SK-N-SH (cell line): Measurements from ENCODE around the gene RABL6. TPM values are rescaled to one million over a fixed set of nuclear protein-coding genes. Genes with fewer than 3 reads are reported as not detected.
A peak's percentile ranks its signal among the peaks of the same experiment; 100 is the strongest.
"Not testable (repeated sequence)": the region's sequence is repeated elsewhere in the genome, so short reads cannot be mapped to it uniquely, and the experiment has no call there.

Experiments used
- CTCF ChIA-PET: fragments of 300-600, 350-600 bp; formaldehyde crosslinking; extraction: SDS; loops from one replicate; lab custom pipeline; 2021; lab: Yijun Ruan, JAX
- POLR2A ChIA-PET: fragments of 350-600 bp; sonication (Branson Sonifier 250); formaldehyde crosslinking; extraction: SDS; loops from one replicate; lab custom pipeline; 2020; ENCODE audit warnings: antibody characterized with exemption, inconsistent platforms; lab: Yijun Ruan, JAX
- DNase-seq: peaks from one replicate; pipeline ENCODE4 v3.0.0; 2012
- H2AFZ ChIP-seq: fragments of 200-600 bp; sonication (generic); 2 replicates; pipeline ENCODE4 v1.8.1; 2016; ENCODE audit warnings: antibody characterized with exemption, mild to moderate bottlenecking, low read depth
- H3F3A ChIP-seq: fragments of 200-600 bp; sonication (generic); replicated peaks from 2 replicates; pipeline ENCODE3; 2016; ENCODE audit warnings: antibody characterized with exemption, mild to moderate bottlenecking; ENCODE audit not compliant: insufficient read depth
- H3K27ac ChIP-seq, 2 experiments: fragments of 200-500 bp in 1 of 2; fragments of 200-600 bp in 1 of 2; sonication (Bioruptor generic) in 1 of 2; sonication (generic), shearing (Covaris generic) in 1 of 2; 2 replicates each; pipeline versions ENCODE4 v1.5.1 to v1.6.1; 2014 to 2016; ENCODE audit warnings: low read depth in 2 of 2, inconsistent platforms in 1 of 2, low read length in 1 of 2, mild to moderate bottlenecking in 1 of 2, mixed read lengths in 1 of 2
- H3K27me3 ChIP-seq: fragments of 200-600 bp; sonication (generic), shearing (Covaris generic); 2 replicates; pipeline ENCODE4 v1.6.1; 2016; ENCODE audit warnings: mixed run types; ENCODE audit not compliant: insufficient read depth
- H3K36me3 ChIP-seq, 2 experiments: fragments of 200-500 bp in 1 of 2; fragments of 200-600 bp in 1 of 2; sonication (Bioruptor generic) in 1 of 2; sonication (generic) in 1 of 2; replicated peaks in 1 of 2; 2 replicates each; pipeline versions ENCODE3 to v1.5.1; 2014 to 2016; ENCODE audit warnings: low read length in 1 of 2, mild to moderate bottlenecking in 1 of 2; ENCODE audit not compliant: insufficient read depth in 2 of 2, control insufficient read depth in 1 of 2
- H3K4me1 ChIP-seq, 2 experiments: fragments of 200-500 bp in 1 of 2; fragments of 200-600 bp in 1 of 2; sonication (Bioruptor generic) in 1 of 2; sonication (generic), shearing (Covaris generic) in 1 of 2; 2 replicates each; pipeline versions ENCODE4 v1.5.1 to v1.6.1; 2014 to 2016; ENCODE audit warnings: low read depth in 1 of 2, low read length in 1 of 2, mixed run types in 1 of 2; ENCODE audit not compliant: insufficient read depth in 2 of 2, control insufficient read depth in 1 of 2
- H3K4me2 ChIP-seq: fragments of 200-600 bp; sonication (generic), shearing (Covaris generic); 2 replicates; pipeline ENCODE4 v1.6.1; 2017; ENCODE audit warnings: mixed run types
- H3K4me3 ChIP-seq, 2 experiments: fragments of 200-500 bp in 1 of 2; fragments of 200-600 bp in 1 of 2; sonication (Bioruptor generic) in 1 of 2; sonication (generic), shearing (Covaris generic) in 1 of 2; 2 replicates each; pipeline versions ENCODE4 v1.5.1 to v1.8.1; 2014 to 2016; ENCODE audit warnings: low read depth in 2 of 2, inconsistent platforms in 1 of 2, low read length in 1 of 2, mild to moderate bottlenecking in 1 of 2, mixed read lengths in 1 of 2, moderate library complexity in 1 of 2
- H3K79me2 ChIP-seq: fragments of 200-600 bp; sonication (generic); 2 replicates; pipeline ENCODE4 v1.8.1; 2017; ENCODE audit warnings: mild to moderate bottlenecking; ENCODE audit not compliant: insufficient read depth
- H3K9ac ChIP-seq: fragments of 200-600 bp; sonication (generic); 2 replicates; pipeline ENCODE4 v1.6.1; 2017; ENCODE audit warnings: mixed run types
- H3K9me2 ChIP-seq: fragments of 200-600 bp; sonication (generic); 2 replicates; pipeline ENCODE4 v1.6.1; 2017; ENCODE audit warnings: mixed run types
- H3K9me3 ChIP-seq: fragments of 200-600 bp; sonication (generic); 2 replicates; pipeline ENCODE4 v1.6.1; 2017; ENCODE audit warnings: mixed run types, mild to moderate bottlenecking, moderate library complexity
- H4K20me1 ChIP-seq: fragments of 200-600 bp; sonication (generic); 2 replicates; pipeline ENCODE4 v1.6.1; 2017; ENCODE audit warnings: mild to moderate bottlenecking, mixed run types; ENCODE audit not compliant: insufficient read depth
- ELF1 ChIP-seq: IDR thresholded peaks from 2 replicates; pipeline ENCODE4 v1.4.0; 2012
- EP300 ChIP-seq, 2 experiments: IDR thresholded peaks; 2 replicates each; pipeline versions ENCODE4 v1.4.0 to v1.6.1; 2012; ENCODE audit warnings: borderline replicate concordance in 1 of 2, low read depth in 1 of 2, low read length in 1 of 2
- EZH2phosphoT487 ChIP-seq: fragments of 200-600 bp; sonication (generic); IDR thresholded peaks from 2 replicates; pipeline ENCODE4 v1.6.1; 2017; ENCODE audit warnings: low read depth, mixed run types, mild to moderate bottlenecking, antibody characterized with exemption, moderate library complexity, borderline replicate concordance
- FOXJ3 ChIP-seq: sonication (generic); formaldehyde crosslinking; IDR thresholded peaks from 2 replicates; pipeline ENCODE4 v1.5.1; 2020; ENCODE audit warnings: mild to moderate bottlenecking, missing genetic modification reagents
- FOXM1 ChIP-seq: IDR thresholded peaks from 2 replicates; pipeline ENCODE4 v1.4.0; 2012; ENCODE audit warnings: low read depth, mild to moderate bottlenecking
- MAX ChIP-seq: IDR thresholded peaks from 2 replicates; pipeline ENCODE4 v1.4.0; 2012; ENCODE audit warnings: low read depth
- MXI1 ChIP-seq: IDR thresholded peaks from 2 replicates; pipeline ENCODE4 v1.6.1; 2012; ENCODE audit warnings: mild to moderate bottlenecking, low read depth, low read length, improper control_type of control experiment
- NFIC ChIP-seq: IDR thresholded peaks from 2 replicates; pipeline ENCODE4 v1.4.0; 2012; ENCODE audit warnings: borderline replicate concordance
- RAD21 ChIP-seq: IDR thresholded peaks from 2 replicates; pipeline ENCODE4 v1.6.1; 2012; ENCODE audit warnings: mild to moderate bottlenecking, low read length
- SIN3A ChIP-seq: IDR thresholded peaks from 2 replicates; pipeline ENCODE4 v1.6.1; 2012; ENCODE audit warnings: low read depth, mild to moderate bottlenecking, low read length, moderate library complexity, borderline replicate concordance
- SMC3 ChIP-seq: IDR thresholded peaks from 2 replicates; pipeline ENCODE4 v1.6.1; 2012; ENCODE audit warnings: low read depth, low read length, improper control_type of control experiment
- YY1 ChIP-seq: IDR thresholded peaks from 2 replicates; pipeline ENCODE4 v1.4.0; 2012; ENCODE audit warnings: low read depth, mild to moderate bottlenecking
- WGBS: methylation state at CpG from one replicate; pipeline ENCODE4 v1.1.6; 2017; ENCODE audit warnings: low lambda C conversion rate; 5-methylcytosine and 5-hydroxymethylcytosine counted together
- polyA plus RNA-seq, 3 experiments: library from polyadenylated mRNA; depleted of rRNA; stranded (reverse); fragments of >200 nt; gene quantifications; 2 replicates each; pipeline ENCODE4 v1.2.3, GENCODE V29; 2012
- TF ChIP-seq, protein P1 (sequence below): IDR thresholded peaks from 2 replicates; pipeline ENCODE4 v1.4.0; 2012; ENCODE audit warnings: low read depth, borderline replicate concordance
- TF ChIP-seq, protein P2 (sequence below): fragments of 150-350 bp; IDR thresholded peaks from 2 replicates; pipeline ENCODE4 v1.6.1; 2016; ENCODE audit warnings: mild to moderate bottlenecking, low read depth, low read length
- TF ChIP-seq, protein P3 (sequence below): IDR thresholded peaks from 2 replicates; pipeline ENCODE4 v1.4.0; 2012; ENCODE audit warnings: low read depth, borderline replicate concordance

The RABL6 gene
- polyA plus RNA-seq, 1 of the 3 experiments (the other 2 are of a cell fraction) = 43.6 TPM

- CTCF ChIA-PET = interaction anchor here (1.0 to 3.7 kb wide), 7 partner anchors 8 to 94 kb away, joined by 3 to 22 read pairs (median 6); partner anchors contain the start of gene LCN8
- POLR2A ChIA-PET = interaction anchor here (1.0 kb wide), 1 partner anchor 38 kb away, joined by 3 read pairs; no protein-coding TSS in a partner anchor
Measured at GRCh38 chr9:136765745-136766409, 41.9 kb upstream of the RABL6 start.

GRCh38 chr9:136766410-136767120 is 41.2 kb upstream of the RABL6 start:
- not testable (repeated sequence) for DNase-seq, H3K4me3 ChIP-seq, H3K79me2 ChIP-seq, H3K9ac ChIP-seq, H3K27me3 ChIP-seq, H4K20me1 ChIP-seq, H2AFZ ChIP-seq, H3K4me1 ChIP-seq, H3K9me2 ChIP-seq, H3K36me3 ChIP-seq, H3K4me2 ChIP-seq, H3F3A ChIP-seq, H3K9me3 ChIP-seq, H3K27ac ChIP-seq
- CTCF ChIA-PET = interaction anchor here (0.7 to 3.7 kb wide), 14 partner anchors 9 to 263 kb away, joined by 3 to 22 read pairs (median 4); partner anchors contain the start of genes ABCA2 and LCN8
- 48% methylated on average over 16 of the region's 18 CpGs for WGBS
- POLR2A ChIA-PET = interaction anchor here (1.0 kb wide), 1 partner anchor 38 kb away, joined by 3 read pairs; no protein-coding TSS in a partner anchor

More at GRCh38 chr9:136765745-136766409, 41.9 kb upstream of the RABL6 start:
- H2AFZ ChIP-seq, H4K20me1 ChIP-seq, H3K27ac ChIP-seq, H3K79me2 ChIP-seq, DNase-seq, H3K4me1 ChIP-seq, H3K4me3 ChIP-seq, H3F3A ChIP-seq, H3K9ac ChIP-seq, H3K9me3 ChIP-seq, H3K4me2 ChIP-seq, H3K27me3 ChIP-seq, H3K36me3 ChIP-seq, H3K9me2 ChIP-seq: not testable (repeated sequence)
- WGBS = 79% methylated on average over 14 of the region's 14 CpGs

- Histone ChIP-seq H4K20me1 (no peaks in the 10 kb centered on the region), H3K4me2 (no peak overlapping the region), H3F3A (peaks cover 2% of the 10 kb centered on the region), H3K79me2 (no peaks in the 10 kb centered on the region), H3K4me1 (peaks cover 0 to 3% of the 10 kb centered on the region in 2 experiments; a peak in 1 of 4 replicates), H3K9me2 (no peaks in the 10 kb centered on the region), H3K27ac (no peak overlapping the region; a peak in 1 of 4 replicates), H3K4me3 (peak overlapping the region in 1 of 2 experiments; percentile 25; a peak in 1 of 4 replicates), H3K27me3 (no peaks in the 10 kb centered on the region; the same call in 1 of the 2 replicates), H3K9ac (no peak overlapping the region), H2AFZ (no peak overlapping the region), H3K36me3 (no peaks in the 10 kb centered on the region), H3K9me3 (no peaks in the 10 kb centered on the region)
- POLR2A ChIA-PET = no interaction called here
- CTCF ChIA-PET = interaction anchor here (0.6 to 3.7 kb wide), 26 partner anchors 9 to 311 kb away, joined by 3 to 24 read pairs (median 4); partner anchors contain the start of genes LCN8 and TMEM141
- 6% methylated on average over 13 of the region's 16 CpGs for WGBS
- peak; percentile 96 for DNase-seq
- TF ChIP-seq SMC3 = 0 out of 2 replicates have a peak, but pooled peaks have one; percentile 13
- no peak for TF ChIP-seq FOXJ3
- TF ChIP-seq, protein P1, sequence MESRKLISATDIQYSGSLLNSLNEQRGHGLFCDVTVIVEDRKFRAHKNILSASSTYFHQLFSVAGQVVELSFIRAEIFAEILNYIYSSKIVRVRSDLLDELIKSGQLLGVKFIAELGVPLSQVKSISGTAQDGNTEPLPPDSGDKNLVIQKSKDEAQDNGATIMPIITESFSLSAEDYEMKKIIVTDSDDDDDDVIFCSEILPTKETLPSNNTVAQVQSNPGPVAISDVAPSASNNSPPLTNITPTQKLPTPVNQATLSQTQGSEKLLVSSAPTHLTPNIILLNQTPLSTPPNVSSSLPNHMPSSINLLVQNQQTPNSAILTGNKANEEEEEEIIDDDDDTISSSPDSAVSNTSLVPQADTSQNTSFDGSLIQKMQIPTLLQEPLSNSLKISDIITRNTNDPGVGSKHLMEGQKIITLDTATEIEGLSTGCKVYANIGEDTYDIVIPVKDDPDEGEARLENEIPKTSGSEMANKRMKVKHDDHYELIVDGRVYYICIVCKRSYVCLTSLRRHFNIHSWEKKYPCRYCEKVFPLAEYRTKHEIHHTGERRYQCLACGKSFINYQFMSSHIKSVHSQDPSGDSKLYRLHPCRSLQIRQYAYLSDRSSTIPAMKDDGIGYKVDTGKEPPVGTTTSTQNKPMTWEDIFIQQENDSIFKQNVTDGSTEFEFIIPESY = no peak
- TF ChIP-seq MAX = no peak
- no peak for TF ChIP-seq MXI1
- TF ChIP-seq, protein P2, sequence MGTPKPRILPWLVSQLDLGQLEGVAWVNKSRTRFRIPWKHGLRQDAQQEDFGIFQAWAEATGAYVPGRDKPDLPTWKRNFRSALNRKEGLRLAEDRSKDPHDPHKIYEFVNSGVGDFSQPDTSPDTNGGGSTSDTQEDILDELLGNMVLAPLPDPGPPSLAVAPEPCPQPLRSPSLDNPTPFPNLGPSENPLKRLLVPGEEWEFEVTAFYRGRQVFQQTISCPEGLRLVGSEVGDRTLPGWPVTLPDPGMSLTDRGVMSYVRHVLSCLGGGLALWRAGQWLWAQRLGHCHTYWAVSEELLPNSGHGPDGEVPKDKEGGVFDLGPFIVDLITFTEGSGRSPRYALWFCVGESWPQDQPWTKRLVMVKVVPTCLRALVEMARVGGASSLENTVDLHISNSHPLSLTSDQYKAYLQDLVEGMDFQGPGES = no peak
- TF ChIP-seq, protein P3, sequence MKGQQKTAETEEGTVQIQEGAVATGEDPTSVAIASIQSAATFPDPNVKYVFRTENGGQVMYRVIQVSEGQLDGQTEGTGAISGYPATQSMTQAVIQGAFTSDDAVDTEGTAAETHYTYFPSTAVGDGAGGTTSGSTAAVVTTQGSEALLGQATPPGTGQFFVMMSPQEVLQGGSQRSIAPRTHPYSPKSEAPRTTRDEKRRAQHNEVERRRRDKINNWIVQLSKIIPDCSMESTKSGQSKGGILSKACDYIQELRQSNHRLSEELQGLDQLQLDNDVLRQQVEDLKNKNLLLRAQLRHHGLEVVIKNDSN = no peak
- no peak for TF ChIP-seq FOXM1
- TF ChIP-seq NFIC = no peak
- no peak for TF ChIP-seq EP300 (IDR thresholded peaks at IDR 0.05; ENCODE audit: borderline replicate concordance in 1 of 2, low read depth in 1 of 2, low read length in 1 of 2)
- TF ChIP-seq SIN3A = no peak
- no peak for TF ChIP-seq ELF1
- TF ChIP-seq YY1 = no peak
- peak; percentile 33; the same call in 1 of the 2 replicates for TF ChIP-seq RAD21
- TF ChIP-seq EZH2phosphoT487 = no peak
Measured at GRCh38 chr9:136769710-136770191, 38.0 kb upstream of the RABL6 start.
